Measurements from ENCODE around the gene MRPL41.
"Not testable (repeated sequence)": the region's sequence is repeated elsewhere in the genome, so short reads cannot be mapped to it uniquely, and the experiment has no call there.

The MRPL41 gene

GRCh38 chr9:137521405-137521985 is 30.2 kb upstream of the MRPL41 start:
- DNase-seq (ENCODE audit: low read depth in 4 of 4, low spot score in 1 of 4) = no peak

GRCh38 chr9:137522746-137523455 is 28.8 kb upstream of the MRPL41 start:
- no peak for DNase-seq (ENCODE audit: low read depth in 4 of 4, low spot score in 1 of 4)

- DNase-seq (ENCODE audit: low read depth in 4 of 4, low spot score in 1 of 4) = no peak
Measured at GRCh38 chr9:137524161-137524980, 27.3 kb upstream of the MRPL41 start.

- no peak for DNase-seq (ENCODE audit: low read depth in 4 of 4, low spot score in 1 of 4)
Measured at GRCh38 chr9:137524981-137525317, 26.7 kb upstream of the MRPL41 start.

GRCh38 chr9:137530331-137530730 is 21.3 kb upstream of the MRPL41 start:
- no peak for DNase-seq (ENCODE audit: low read depth in 4 of 4, low spot score in 1 of 4)

GRCh38 chr9:137531099-137531765 is 20.4 kb upstream of the MRPL41 start:
- DNase-seq (ENCODE audit: low read depth in 4 of 4, low spot score in 1 of 4) = no peak

GRCh38 chr9:137532891-137533468 is 18.7 kb upstream of the MRPL41 start:
- not testable (repeated sequence) for DNase-seq (ENCODE audit: low read depth in 4 of 4, low spot score in 1 of 4)

- no peak for DNase-seq (ENCODE audit: low read depth in 4 of 4, low spot score in 1 of 4)
Measured at GRCh38 chr9:137534256-137535119, 17.2 kb upstream of the MRPL41 start.

GRCh38 chr9:137535120-137535428 is 16.6 kb upstream of the MRPL41 start:
- no peak for DNase-seq (ENCODE audit: low read depth in 4 of 4, low spot score in 1 of 4)

- not testable (repeated sequence) for DNase-seq (ENCODE audit: low read depth in 4 of 4, low spot score in 1 of 4)
Measured at GRCh38 chr9:137536594-137537131, 15.0 kb upstream of the MRPL41 start.

GRCh38 chr9:137538058-137538457 is 13.6 kb upstream of the MRPL41 start:
- no peak for DNase-seq (ENCODE audit: low read depth in 4 of 4, low spot score in 1 of 4)

GRCh38 chr9:137540536-137540935 is 11.1 kb upstream of the MRPL41 start:
- DNase-seq (ENCODE audit: low read depth in 4 of 4, low spot score in 1 of 4) = no peak

- DNase-seq (ENCODE audit: low read depth in 4 of 4, low spot score in 1 of 4) = no peak
Measured at GRCh38 chr9:137542486-137542885, 9.2 kb upstream of the MRPL41 start.

- DNase-seq (ENCODE audit: low read depth in 4 of 4, low spot score in 1 of 4) = no peak
Measured at GRCh38 chr9:137543237-137543963, 8.3 kb upstream of the MRPL41 start.

- no peak for DNase-seq (ENCODE audit: low read depth in 4 of 4, low spot score in 1 of 4)
Measured at GRCh38 chr9:137544176-137544760, 7.4 kb upstream of the MRPL41 start.

- DNase-seq (ENCODE audit: low read depth in 4 of 4, low spot score in 1 of 4) = no peak
Measured at GRCh38 chr9:137545123-137545522, 6.6 kb upstream of the MRPL41 start.

GRCh38 chr9:137547687-137548543 is 3.8 kb upstream of the MRPL41 start:
- DNase-seq (ENCODE audit: low read depth in 4 of 4, low spot score in 1 of 4) = no peak

- peak in 2 of 4 experiments; percentile 9 to 17 for DNase-seq (ENCODE audit: low read depth in 4 of 4, low spot score in 1 of 4)
Measured at GRCh38 chr9:137550231-137550621, 1.5 kb upstream of the MRPL41 start, which contains the start of gene PNPLA7. Gene PNPLA7 (minus strand): TSS chr9:137550402. CDS start chr9:137550197, 205 bp downstream.
